K562 (cell line): ENCODE data around the gene CD37. TPM values are rescaled to one million over a fixed set of nuclear protein-coding genes. Genes with fewer than 3 reads are reported as not detected.

ENCODE experiments used
- CEBPG ChIP-seq, 3 experiments: fragments of 200-800 bp in 1 of 3; sonication (Bioruptor generic) in 1 of 3; sonication (generic) in 1 of 3; formaldehyde crosslinking in 1 of 3; IDR thresholded peaks in 2 of 3; conservative IDR thresholded peaks in 1 of 3; 2 replicates each; pipeline versions ENCODE4 v1.6.1 to v1.8.0; 2016 to 2022; ENCODE audit warnings: missing compliant biosample characterization in 2 of 3, missing genetic modification characterization in 2 of 3, mild to moderate bottlenecking in 1 of 3, missing genetic modification reagents in 1 of 3
- DNMT1 ChIP-seq: fragments of 450-650 bp; IDR thresholded peaks from 2 replicates; pipeline ENCODE4 v1.6.1; 2016; ENCODE audit warnings: antibody characterized with exemption, mild to moderate bottlenecking
- FOSL1 ChIP-seq: fragments of 200-800 bp; sonication (Bioruptor generic); conservative IDR thresholded peaks from 2 replicates; pipeline ENCODE4 v1.6.1; 2016; ENCODE audit warnings: missing genetic modification characterization, missing compliant biosample characterization
- L3MBTL2 ChIP-seq: fragments of 450-650 bp; IDR thresholded peaks from 2 replicates; pipeline ENCODE4 v1.6.1; 2016; ENCODE audit warnings: mild to moderate bottlenecking, moderate library complexity
- MAZ ChIP-seq, 2 experiments: fragments of 450-650 bp in 1 of 2; sonication (generic) in 1 of 2; formaldehyde crosslinking; IDR thresholded peaks in 1 of 2; conservative IDR thresholded peaks in 1 of 2; 2 replicates each; pipeline versions ENCODE4 v1.4.0 to v1.5.0; 2020; ENCODE audit warnings: mild to moderate bottlenecking in 1 of 2, missing genetic modification reagents in 1 of 2
- NCOA6 ChIP-seq: fragments of 450-650 bp; IDR thresholded peaks from 2 replicates; pipeline ENCODE4 v1.6.1; 2017; ENCODE audit warnings: mild to moderate bottlenecking
- NFE2 ChIP-seq: IDR thresholded peaks from 2 replicates; pipeline ENCODE4 v1.6.1; 2014; ENCODE audit warnings: antibody characterized with exemption, low read depth
- NFIC ChIP-seq: fragments of 450-650 bp; IDR thresholded peaks from 2 replicates; pipeline ENCODE4 v1.6.1; 2017; ENCODE audit warnings: mild to moderate bottlenecking, inconsistent platforms
- SMC3 ChIP-seq: conservative IDR thresholded peaks from 2 replicates; pipeline ENCODE4 v1.6.1; 2011; ENCODE audit warnings: low read depth, low read length, improper control_type of control experiment; ENCODE audit not compliant: insufficient read depth
- SRSF1 ChIP-seq: fragments of 200-400 bp; formaldehyde crosslinking; IDR thresholded peaks from 2 replicates; pipeline ENCODE4 v1.6.1; 2017; ENCODE audit warnings: mild to moderate bottlenecking, low read depth, low read length, moderate library complexity
- ZNF586 ChIP-seq: fragments of 450-650 bp; formaldehyde crosslinking; conservative IDR thresholded peaks from 2 replicates; pipeline ENCODE4 v1.4.0; 2020; ENCODE audit warnings: mild to moderate bottlenecking, moderate library complexity
- ZNF764 ChIP-seq: fragments of 250-450 bp; sonication (Bioruptor Pico); IDR thresholded peaks from 2 replicates; pipeline ENCODE4 v1.4.0; 2020; ENCODE audit warnings: low read depth, mild to moderate bottlenecking, moderate library complexity
- polyA plus RNA-seq, 8 experiments: library from polyadenylated mRNA; depleted of rRNA in 4 of 8; stranded (reverse) in 5 of 8; unstranded in 3 of 8; fragments of >200 nt; fragmentation: Nextera tagmentation in 2 of 8; fragmentation: Illumina TruSeq in 1 of 8; extraction: Ambion mirVana in 2 of 8; extraction: Trizol in 1 of 8; gene quantifications; 2 replicates each; pipeline versions ENCODE4 v1.2.1 to v1.2.3, GENCODE V29; 2011 to 2014; ENCODE audit warnings: inconsistent platforms in 1 of 8, missing spikeins in 1 of 8
- total RNA-seq, 7 experiments: library from RNA; depleted of rRNA in 6 of 7; stranded (reverse); fragments of >200 nt in 6 of 7; fragmentation: Illumina TruSeq in 2 of 7; extraction: Trizol in 2 of 7; gene quantifications; 2 replicates each; pipeline versions ENCODE4 v1.2.1 to v1.2.3, GENCODE V29; 2011 to 2021; ENCODE audit warnings: low replicate concordance in 1 of 7
- TF ChIP-seq, protein P1 (sequence below), 2 experiments: fragments of 450-650 bp; conservative IDR thresholded peaks; 2 replicates each; pipeline ENCODE4 v1.6.1; 2017; ENCODE audit warnings: mild to moderate bottlenecking in 2 of 2, moderate library complexity in 2 of 2
- TF ChIP-seq, protein P2 (sequence below): fragments of 450-650 bp; IDR thresholded peaks from 2 replicates; pipeline ENCODE4 v1.6.1; 2016; ENCODE audit warnings: antibody characterized with exemption
- TF ChIP-seq, protein P3 (sequence below): IDR thresholded peaks from 2 replicates; pipeline ENCODE4 v1.6.1; 2012; ENCODE audit warnings: low read depth, low read length, improper control_type of control experiment, borderline replicate concordance
- TF ChIP-seq, protein P4 (sequence below): sonication (generic); formaldehyde crosslinking; IDR thresholded peaks from 2 replicates; pipeline ENCODE4 v1.8.0; 2022; ENCODE audit warnings: mild to moderate bottlenecking, missing genetic modification reagents
- TF ChIP-seq, protein P5 (sequence below), 2 experiments: IDR thresholded peaks in 1 of 2; conservative IDR thresholded peaks in 1 of 2; 2 replicates each; pipeline ENCODE4 v1.6.1; 2016; ENCODE audit warnings: low read depth in 2 of 2, mild to moderate bottlenecking in 1 of 2, missing compliant biosample characterization in 1 of 2, missing genetic modification characterization in 1 of 2, moderate library complexity in 1 of 2

CD37 gene
- total and polyA plus RNA-seq, 9 of the 15 experiments (the other 6 are each of a cell fraction or from before 2014, with no cell fraction given), result 2.5 to 19.0 (median 7.4) TPM

DNA sequence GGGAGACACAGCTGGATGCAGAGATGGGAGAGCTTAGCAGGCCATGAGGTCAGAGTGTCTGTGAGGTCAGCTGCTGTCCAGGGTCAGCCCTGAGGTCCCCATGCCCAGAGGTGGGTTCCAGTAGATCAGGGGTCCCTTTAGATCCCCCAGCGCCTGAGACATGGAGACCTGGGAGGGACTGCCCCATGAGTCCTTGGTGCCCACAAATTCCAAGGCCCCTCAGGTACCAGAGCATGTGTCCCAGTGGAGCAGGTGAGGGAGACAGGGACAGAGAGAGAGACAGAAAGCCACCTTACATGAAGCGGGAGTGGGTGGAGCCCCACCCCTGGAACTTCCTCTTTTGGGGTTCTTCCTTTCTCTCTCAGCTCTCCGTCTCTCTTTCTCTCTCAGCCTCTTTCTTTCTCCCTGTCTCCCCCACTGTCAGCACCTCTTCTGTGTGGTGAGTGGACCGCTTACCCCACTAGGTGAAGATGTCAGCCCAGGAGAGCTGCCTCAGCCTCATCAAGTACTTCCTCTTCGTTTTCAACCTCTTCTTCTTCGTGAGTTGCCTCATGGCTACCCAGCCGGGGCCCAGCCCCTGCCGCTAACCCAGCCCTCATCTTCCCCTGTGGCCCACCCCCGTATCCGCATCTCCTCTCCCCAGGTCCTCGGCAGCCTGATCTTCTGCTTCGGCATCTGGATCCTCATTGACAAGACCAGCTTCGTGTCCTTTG, at the start of gene CD37 (continued):
- TF ChIP-seq, protein P1, sequence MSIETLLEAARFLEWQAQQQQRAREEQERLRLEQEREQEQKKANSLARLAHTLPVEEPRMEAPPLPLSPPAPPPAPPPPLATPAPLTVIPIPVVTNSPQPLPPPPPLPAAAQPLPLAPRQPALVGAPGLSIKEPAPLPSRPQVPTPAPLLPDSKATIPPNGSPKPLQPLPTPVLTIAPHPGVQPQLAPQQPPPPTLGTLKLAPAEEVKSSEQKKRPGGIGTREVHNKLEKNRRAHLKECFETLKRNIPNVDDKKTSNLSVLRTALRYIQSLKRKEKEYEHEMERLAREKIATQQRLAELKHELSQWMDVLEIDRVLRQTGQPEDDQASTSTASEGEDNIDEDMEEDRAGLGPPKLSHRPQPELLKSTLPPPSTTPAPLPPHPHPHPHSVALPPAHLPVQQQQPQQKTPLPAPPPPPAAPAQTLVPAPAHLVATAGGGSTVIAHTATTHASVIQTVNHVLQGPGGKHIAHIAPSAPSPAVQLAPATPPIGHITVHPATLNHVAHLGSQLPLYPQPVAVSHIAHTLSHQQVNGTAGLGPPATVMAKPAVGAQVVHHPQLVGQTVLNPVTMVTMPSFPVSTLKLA (conservative IDR thresholded peaks at IDR 0.05), result peak in 1 of 2 experiments; percentile 39; a peak in 1 of 4 replicates
- TF ChIP-seq ZNF764 (no peak), MAZ (CRISPR knock-in tag; conservative IDR thresholded peaks at IDR 0.05 in 1 of 2, IDR thresholded peaks at IDR 0.05 in 1 of 2) (0 out of 4 replicates have a peak, but pooled peaks of 1 of the 2 experiments have one; percentile 50), CEBPG (CRISPR knock-in tag; IDR thresholded peaks at IDR 0.05) (no peak), CEBPG (tag; conservative IDR thresholded peaks at IDR 0.05 in 1 of 2, IDR thresholded peaks at IDR 0.05 in 1 of 2) (no peak), NFIC (no peak), SRSF1 (no peak), ZNF586 (CRISPR knock-in tag) (no peak), SMC3 (no peak), NCOA6 (no peak), L3MBTL2 (peak; percentile 54), NFE2 (no peak), FOSL1 (tag) (no peak), DNMT1 (no peak)
- TF ChIP-seq, protein P2, sequence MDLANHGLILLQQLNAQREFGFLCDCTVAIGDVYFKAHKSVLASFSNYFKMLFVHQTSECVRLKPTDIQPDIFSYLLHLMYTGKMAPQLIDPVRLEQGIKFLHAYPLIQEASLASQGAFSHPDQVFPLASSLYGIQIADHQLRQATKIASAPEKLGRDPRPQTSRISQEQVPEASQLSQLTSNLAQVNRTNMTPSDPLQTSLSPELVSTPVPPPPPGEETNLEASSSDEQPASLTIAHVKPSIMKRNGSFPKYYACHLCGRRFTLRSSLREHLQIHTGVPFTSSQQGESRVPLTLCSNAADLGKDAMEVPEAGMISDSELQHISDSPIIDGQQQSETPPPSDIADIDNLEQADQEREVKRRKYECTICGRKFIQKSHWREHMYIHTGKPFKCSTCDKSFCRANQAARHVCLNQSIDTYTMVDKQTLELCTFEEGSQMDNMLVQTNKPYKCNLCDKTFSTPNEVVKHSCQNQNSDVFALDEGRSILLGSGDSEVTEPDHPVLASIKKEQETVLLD, result no peak
- TF ChIP-seq, protein P3, sequence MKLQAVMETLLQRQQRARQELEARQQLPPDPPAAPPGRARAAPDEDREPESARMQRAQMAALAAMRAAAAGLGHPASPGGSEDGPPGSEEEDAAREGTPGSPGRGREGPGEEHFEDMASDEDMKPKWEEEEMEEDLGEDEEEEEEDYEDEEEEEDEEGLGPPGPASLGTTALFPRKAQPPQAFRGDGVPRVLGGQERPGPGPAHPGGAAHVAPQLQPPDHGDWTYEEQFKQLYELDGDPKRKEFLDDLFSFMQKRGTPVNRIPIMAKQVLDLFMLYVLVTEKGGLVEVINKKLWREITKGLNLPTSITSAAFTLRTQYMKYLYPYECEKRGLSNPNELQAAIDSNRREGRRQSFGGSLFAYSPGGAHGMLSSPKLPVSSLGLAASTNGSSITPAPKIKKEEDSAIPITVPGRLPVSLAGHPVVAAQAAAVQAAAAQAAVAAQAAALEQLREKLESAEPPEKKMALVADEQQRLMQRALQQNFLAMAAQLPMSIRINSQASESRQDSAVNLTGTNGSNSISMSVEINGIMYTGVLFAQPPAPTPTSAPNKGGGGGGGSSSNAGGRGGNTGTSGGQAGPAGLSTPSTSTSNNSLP, result no peak
- TF ChIP-seq, protein P4, sequence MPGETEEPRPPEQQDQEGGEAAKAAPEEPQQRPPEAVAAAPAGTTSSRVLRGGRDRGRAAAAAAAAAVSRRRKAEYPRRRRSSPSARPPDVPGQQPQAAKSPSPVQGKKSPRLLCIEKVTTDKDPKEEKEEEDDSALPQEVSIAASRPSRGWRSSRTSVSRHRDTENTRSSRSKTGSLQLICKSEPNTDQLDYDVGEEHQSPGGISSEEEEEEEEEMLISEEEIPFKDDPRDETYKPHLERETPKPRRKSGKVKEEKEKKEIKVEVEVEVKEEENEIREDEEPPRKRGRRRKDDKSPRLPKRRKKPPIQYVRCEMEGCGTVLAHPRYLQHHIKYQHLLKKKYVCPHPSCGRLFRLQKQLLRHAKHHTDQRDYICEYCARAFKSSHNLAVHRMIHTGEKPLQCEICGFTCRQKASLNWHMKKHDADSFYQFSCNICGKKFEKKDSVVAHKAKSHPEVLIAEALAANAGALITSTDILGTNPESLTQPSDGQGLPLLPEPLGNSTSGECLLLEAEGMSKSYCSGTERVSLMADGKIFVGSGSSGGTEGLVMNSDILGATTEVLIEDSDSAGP (CRISPR knock-in tag), result no peak
- TF ChIP-seq, protein P5, sequence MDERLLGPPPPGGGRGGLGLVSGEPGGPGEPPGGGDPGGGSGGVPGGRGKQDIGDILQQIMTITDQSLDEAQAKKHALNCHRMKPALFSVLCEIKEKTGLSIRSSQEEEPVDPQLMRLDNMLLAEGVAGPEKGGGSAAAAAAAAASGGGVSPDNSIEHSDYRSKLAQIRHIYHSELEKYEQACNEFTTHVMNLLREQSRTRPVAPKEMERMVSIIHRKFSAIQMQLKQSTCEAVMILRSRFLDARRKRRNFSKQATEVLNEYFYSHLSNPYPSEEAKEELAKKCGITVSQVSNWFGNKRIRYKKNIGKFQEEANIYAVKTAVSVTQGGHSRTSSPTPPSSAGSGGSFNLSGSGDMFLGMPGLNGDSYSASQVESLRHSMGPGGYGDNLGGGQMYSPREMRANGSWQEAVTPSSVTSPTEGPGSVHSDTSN (CRISPR knock-in tag; IDR thresholded peaks at IDR 0.05; ENCODE audit: low read depth), result no peak
- TF ChIP-seq, protein P5 (tag; conservative IDR thresholded peaks at IDR 0.05; ENCODE audit: low read depth), result no peak
